Activated naive CD4-positive, alpha-beta T cell treated with anti-CD3 and anti-CD28 coated beads, Interleukin-2, amount 50 U/mL, for 24 hours (primary cell): ENCODE results near the gene NRG3.

Source experiments
- H3K27ac Mint-ChIP-seq: one replicate; pipeline ENCODE4 v1.8.0; 2021; ENCODE audit warnings: mild to moderate bottlenecking, mixed read lengths
- H3K27me3 Mint-ChIP-seq: one replicate; pipeline ENCODE4 v1.8.0; 2021; ENCODE audit warnings: mixed read lengths
- H3K36me3 Mint-ChIP-seq: one replicate; pipeline ENCODE4 v1.8.0; 2021; ENCODE audit warnings: mixed read lengths
- H3K4me1 Mint-ChIP-seq: one replicate; pipeline ENCODE4 v1.8.0; 2021; ENCODE audit warnings: mixed read lengths
- H3K4me3 Mint-ChIP-seq: one replicate; pipeline ENCODE4 v1.8.0; 2021; ENCODE audit warnings: mild to moderate bottlenecking, mixed read lengths
- H3K9me3 Mint-ChIP-seq: one replicate; pipeline ENCODE4 v1.8.0; 2021; ENCODE audit warnings: mixed read lengths

The NRG3 gene

DNA sequence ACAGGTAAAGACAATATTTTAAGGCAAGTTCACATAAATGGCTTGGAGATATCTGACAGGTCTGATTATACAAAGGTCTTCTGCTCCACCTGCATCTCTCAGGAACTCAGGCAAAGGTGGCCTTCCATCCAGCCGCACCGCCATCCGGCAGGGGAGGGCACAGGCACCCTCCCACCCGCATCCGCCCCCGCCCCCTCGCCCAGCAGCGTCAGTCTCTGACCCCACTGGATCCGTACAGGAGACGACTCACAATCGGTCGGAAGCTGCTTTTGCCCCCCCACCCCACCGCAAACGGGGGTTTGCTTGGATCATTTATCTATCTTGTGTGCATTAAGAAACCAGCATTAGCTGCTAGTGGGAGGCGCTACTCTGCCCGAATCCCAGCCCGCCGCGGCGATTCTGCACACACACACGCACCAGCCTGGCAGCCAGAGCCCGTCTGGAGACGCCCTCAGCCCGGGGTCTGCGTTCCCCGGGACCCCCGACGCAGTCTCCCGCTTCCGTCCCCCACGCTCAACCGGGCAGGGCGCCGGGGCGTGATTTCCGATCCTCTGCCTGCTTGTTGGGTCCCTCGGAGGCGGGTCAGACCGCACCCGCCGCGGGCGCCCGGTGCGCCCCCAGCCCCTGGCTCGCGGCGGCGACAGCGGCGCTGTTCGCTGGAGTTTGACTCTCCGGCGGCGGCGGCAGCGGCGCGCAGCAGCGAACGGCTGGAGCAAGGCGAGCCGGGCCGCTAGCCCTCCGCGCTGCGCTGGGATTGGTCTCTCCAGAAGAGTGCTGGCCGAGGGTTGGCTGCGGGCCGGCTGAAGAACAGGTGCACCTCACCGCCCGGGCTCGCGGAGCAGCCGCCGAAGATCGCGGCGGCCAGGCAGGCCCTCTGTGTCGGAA, 820 bp upstream of the NRG3 start:
- Mint-ChIP-seq H3K27me3 (peaks cover 49% of the 10 kb centered on the region), H3K9me3 (peaks cover 6% of the 10 kb centered on the region), H3K4me1 (peaks cover 16% of the 10 kb centered on the region), H3K4me3 (peak overlapping the region; percentile 42), H3K36me3 (peaks cover 2% of the 10 kb centered on the region), H3K27ac (no peak overlapping the region)

DNA sequence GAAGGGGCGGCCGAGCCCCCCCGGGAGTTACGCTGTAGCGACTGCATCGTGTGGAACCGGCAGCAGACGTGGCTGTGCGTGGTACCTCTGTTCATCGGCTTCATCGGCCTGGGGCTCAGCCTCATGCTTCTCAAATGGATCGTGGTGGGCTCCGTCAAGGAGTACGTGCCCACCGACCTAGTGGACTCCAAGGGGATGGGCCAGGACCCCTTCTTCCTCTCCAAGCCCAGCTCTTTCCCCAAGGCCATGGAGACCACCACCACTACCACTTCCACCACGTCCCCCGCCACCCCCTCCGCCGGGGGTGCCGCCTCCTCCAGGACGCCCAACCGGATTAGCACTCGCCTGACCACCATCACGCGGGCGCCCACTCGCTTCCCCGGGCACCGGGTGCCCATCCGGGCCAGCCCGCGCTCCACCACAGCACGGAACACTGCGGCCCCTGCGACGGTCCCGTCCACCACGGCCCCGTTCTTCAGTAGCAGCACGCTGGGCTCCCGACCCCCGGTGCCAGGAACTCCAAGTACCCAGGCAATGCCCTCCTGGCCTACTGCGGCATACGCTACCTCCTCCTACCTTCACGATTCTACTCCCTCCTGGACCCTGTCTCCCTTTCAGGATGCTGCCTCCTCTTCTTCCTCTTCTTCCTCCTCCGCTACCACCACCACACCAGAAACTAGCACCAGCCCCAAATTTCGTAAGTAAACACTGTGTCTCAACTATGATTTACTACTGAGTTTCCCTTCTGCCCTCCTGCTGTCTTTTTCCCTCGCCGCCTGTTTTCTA, 666 bp downstream of the NRG3 start:
- Mint-ChIP-seq H3K27ac (no peak overlapping the region), H3K4me3 (peak overlapping the region; percentile 84), H3K9me3 (peaks cover 6% of the 10 kb centered on the region), H3K27me3 (peaks cover 49% of the 10 kb centered on the region), H3K36me3 (peaks cover 2% of the 10 kb centered on the region), H3K4me1 (peaks cover 16% of the 10 kb centered on the region)

DNA sequence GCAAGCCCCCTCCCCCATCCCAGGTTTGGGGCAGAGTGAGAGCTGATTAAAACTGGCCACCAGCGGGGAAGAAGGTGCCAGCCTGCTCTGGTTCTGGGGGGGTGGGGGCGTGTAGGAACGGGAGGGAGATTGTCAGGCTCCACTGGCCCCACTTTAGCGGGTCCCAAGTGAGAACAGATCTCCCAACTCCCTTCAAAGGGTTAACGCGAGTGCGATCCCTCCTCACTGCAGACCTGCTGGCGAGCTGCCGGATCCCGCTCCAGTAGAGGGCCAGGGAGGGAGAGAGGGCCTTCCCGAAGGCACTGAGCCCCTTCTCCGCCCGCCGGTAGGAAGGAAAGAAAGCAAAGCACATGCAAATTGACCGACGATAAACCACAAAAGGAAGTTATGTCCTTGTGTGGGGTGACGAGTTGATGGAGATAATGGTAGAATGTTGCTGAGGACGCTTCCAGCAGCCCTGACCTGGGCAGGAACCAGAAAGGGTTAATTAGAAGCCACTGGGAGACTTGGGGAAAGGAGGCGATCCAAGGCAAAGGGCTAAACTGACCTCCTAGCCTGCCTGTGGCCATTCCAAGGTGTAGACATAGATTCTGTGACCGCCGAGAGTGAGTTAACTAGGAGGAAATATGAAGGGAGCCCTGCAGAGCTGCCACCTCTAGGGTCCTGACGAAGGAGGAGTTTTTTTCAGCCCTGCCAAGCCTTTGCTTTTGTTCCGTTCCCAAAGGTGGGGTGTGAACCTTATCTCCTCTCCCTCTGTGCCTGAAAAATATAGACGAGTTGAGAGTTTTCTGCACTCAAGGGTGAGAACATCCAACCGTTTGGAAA, 1.5 kb downstream of the NRG3 start:
- Mint-ChIP-seq H3K27ac (no peak overlapping the region), H3K9me3 (peaks cover 6% of the 10 kb centered on the region), H3K4me1 (peaks cover 16% of the 10 kb centered on the region), H3K27me3 (peaks cover 47% of the 10 kb centered on the region), H3K4me3 (peak overlapping the region; percentile 84), H3K36me3 (peaks cover 2% of the 10 kb centered on the region)

DNA sequence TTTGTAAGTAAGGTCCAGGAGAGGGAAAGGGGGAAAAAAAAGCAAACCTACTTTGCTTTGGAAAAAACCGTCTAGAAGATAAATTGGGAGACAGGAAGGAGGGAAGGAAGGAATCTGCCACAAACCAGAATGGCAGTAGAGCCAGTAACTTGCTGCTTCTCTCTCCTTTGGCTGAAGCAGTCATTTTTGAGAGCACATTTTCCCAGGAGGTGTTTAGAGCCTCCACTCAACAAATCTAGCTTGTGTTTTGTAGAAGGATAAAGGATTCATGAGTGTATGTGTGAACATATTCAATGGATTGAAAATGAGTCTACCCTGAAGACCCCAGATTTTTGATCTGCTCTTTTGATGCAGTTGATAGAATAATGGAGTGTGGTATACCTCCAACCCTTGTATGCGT, 2.6 kb downstream of the NRG3 start:
- Mint-ChIP-seq H3K9me3 (peaks cover 6% of the 10 kb centered on the region), H3K27ac (no peak overlapping the region), H3K4me1 (peaks cover 16% of the 10 kb centered on the region), H3K36me3 (peaks cover 2% of the 10 kb centered on the region), H3K27me3 (peaks cover 42% of the 10 kb centered on the region), H3K4me3 (no peak overlapping the region)

DNA sequence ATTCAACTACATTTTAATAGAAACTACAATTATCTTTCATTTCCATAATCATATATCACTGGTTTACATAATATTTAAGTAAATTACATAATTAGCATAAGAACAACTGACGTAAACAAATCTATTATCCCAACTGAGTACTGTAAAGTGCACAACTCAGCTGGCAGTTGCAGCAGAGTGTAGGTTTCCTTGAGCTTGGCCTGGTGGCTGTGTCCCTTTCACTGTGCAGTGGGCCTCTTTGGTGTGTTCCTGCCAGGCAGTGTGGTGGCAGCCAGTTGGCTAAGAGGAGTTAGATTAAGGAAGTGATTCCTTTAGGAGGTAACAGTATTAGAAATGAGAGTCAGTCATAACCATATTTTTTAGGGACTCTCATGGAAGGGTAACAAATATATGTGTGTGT, 7.0 kb downstream of the NRG3 start:
- no peak overlapping the region for H3K27ac Mint-ChIP-seq
- peaks cover 6% of the 10 kb centered on the region for H3K9me3 Mint-ChIP-seq
- H3K27me3 Mint-ChIP-seq, result peaks cover 37% of the 10 kb centered on the region
- H3K4me1 Mint-ChIP-seq, result peaks cover 3% of the 10 kb centered on the region
- H3K4me3 Mint-ChIP-seq, result no peak overlapping the region
- H3K36me3 Mint-ChIP-seq, result no peaks in the 10 kb centered on the region

DNA sequence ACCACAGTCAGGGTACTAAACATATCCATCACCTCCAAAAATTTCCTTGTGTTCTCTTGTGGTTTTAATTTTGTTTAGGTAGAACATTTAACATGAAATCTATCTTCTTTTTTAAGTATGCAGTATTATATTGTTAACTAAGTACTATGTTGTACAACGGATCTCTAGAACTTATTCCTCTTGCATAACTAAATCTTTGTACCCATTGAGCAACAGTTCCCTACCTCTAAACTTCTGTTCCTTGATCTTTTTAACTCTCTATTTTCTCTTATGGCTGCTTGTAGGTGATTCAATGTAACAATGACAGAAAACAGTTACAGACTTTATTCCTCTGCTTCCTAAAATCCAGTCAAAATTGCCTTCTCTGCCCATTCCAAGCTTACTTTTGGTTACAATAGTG, 9.9 kb downstream of the NRG3 start:
- Mint-ChIP-seq H3K36me3 (no peaks in the 10 kb centered on the region), H3K9me3 (no peaks in the 10 kb centered on the region), H3K27ac (no peak overlapping the region), H3K27me3 (peaks cover 20% of the 10 kb centered on the region), H3K4me1 (no peaks in the 10 kb centered on the region), H3K4me3 (no peak overlapping the region)

DNA sequence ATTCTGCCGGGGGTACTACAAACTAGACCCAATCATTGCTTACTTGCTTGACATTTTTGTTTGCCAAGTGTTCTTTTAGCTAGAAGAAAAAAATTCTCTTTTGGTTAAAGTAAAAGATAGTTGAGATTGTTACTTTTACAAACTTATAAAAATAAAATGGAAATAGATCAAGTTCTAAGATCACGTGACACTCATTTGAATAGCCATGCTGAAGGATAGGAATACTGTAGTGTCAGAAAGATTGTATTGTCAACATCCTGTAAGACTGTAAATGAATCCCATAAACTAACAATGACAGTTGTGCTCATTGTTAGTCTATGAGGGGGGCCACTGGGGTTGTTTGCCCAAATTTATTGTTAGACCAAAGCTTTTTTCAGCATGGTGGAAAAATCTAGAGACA, 10.5 kb downstream of the NRG3 start:
- H3K36me3 Mint-ChIP-seq, result no peaks in the 10 kb centered on the region

DNA sequence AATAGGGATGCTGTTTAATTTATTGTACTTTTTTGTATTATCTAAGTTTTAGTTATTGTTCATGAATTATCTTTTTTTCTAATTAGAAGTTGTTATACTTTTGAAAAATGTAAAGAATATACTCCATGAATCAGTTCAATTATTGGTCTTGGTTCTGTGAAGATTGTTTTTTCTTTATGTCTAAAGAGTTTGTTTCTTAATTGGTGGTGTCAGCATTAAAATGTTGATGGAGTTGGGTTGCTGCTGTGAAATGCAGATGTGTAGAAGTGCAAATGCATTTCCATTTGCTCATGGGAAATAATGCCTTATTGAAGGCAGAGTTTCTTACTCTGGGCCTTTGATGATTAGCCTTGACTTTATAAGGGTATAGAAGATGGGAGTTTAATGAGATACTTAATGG, 11.9 kb downstream of the NRG3 start:
- Mint-ChIP-seq H3K27ac (no peak overlapping the region), H3K9me3 (no peaks in the 10 kb centered on the region), H3K4me1 (no peaks in the 10 kb centered on the region), H3K36me3 (no peaks in the 10 kb centered on the region), H3K27me3 (peaks cover 15% of the 10 kb centered on the region), H3K4me3 (no peak overlapping the region)

More for the DNA sequence above, 10.5 kb downstream of the NRG3 start:
- peaks cover 20% of the 10 kb centered on the region for H3K27me3 Mint-ChIP-seq
- no peak overlapping the region for H3K4me3 Mint-ChIP-seq
- no peaks in the 10 kb centered on the region for H3K9me3 Mint-ChIP-seq
- H3K27ac Mint-ChIP-seq, result no peak overlapping the region
- no peaks in the 10 kb centered on the region for H3K4me1 Mint-ChIP-seq

DNA sequence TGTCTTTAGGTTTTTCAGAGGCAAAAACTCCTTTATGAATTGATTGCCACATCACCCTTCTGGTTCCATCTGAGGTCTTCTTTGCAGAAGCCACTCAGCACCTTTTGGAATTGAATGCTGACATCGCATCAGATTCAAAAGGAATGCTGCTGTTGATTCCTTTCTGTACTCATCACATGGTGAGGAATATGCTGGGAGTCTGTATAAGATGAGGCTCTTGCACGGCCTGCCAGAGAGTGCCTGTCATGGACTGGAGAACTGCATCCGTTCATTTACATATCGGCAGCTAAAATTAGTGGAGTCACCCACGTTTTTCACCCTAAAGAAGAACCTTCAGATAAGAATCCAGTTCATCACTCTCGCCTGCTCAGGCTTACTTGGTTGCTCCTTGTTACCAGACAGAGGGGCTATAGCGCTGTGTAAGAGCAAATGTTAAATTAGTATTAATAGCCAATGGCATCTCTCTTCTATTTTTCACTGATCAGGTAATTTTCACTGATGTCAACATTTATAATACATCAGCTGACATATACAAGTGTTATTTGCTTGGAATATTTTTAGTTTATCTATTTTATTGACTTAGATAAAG, 14.3 kb downstream of the NRG3 start:
- H3K36me3 Mint-ChIP-seq, result no peaks in the 10 kb centered on the region
- H3K27ac Mint-ChIP-seq, result no peak overlapping the region
- no peaks in the 10 kb centered on the region for H3K9me3 Mint-ChIP-seq
- H3K4me1 Mint-ChIP-seq, result no peaks in the 10 kb centered on the region
- peaks cover 10% of the 10 kb centered on the region for H3K27me3 Mint-ChIP-seq
- H3K4me3 Mint-ChIP-seq, result no peak overlapping the region

DNA sequence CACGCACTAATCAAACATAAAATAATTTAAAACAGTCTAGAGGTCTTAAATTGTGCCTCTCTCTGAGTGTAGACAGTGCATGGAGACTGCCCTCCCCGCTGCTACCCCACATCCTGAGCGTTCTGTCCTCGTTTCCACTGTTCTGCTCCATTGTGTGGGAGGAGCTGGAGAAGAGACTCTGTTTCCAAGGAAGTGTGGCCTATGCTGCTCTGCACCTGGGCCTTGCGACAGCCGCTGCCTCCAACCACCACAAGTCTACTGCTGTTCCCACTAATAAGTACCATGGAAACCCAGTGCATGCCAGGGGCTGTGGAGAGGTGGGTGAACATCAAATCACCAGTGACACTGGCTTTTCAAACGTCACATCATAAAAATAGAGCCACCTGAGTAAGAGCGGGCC, 19.6 kb downstream of the NRG3 start:
- no peak overlapping the region for H3K4me3 Mint-ChIP-seq
- no peak overlapping the region for H3K27ac Mint-ChIP-seq
- H3K36me3 Mint-ChIP-seq, result no peaks in the 10 kb centered on the region
- no peaks in the 10 kb centered on the region for H3K9me3 Mint-ChIP-seq
- H3K27me3 Mint-ChIP-seq, result peaks cover 2% of the 10 kb centered on the region
- no peaks in the 10 kb centered on the region for H3K4me1 Mint-ChIP-seq

DNA sequence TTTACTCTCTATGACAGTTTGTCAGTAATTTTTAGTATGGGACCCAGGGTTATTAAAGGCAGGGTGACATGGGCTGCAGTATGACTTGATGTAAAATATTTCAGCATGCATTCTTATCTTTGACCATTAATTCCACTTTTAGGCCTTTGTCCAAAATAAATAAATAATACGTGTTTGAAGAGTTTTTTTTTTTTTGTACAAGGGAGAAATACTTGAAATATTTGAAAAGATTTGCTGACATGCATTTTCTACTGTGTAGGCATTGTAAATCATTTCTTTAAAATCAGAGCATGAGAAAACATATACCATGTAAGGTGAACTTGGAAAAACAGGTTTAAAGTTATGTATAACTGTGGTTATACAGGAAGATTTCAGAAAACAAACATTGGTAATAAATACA, 23.5 kb downstream of the NRG3 start:
- no peaks in the 10 kb centered on the region for H3K27me3 Mint-ChIP-seq
- no peaks in the 10 kb centered on the region for H3K9me3 Mint-ChIP-seq
- H3K4me3 Mint-ChIP-seq, result no peak overlapping the region
- no peak overlapping the region for H3K27ac Mint-ChIP-seq
- H3K36me3 Mint-ChIP-seq, result no peaks in the 10 kb centered on the region
- no peaks in the 10 kb centered on the region for H3K4me1 Mint-ChIP-seq

DNA sequence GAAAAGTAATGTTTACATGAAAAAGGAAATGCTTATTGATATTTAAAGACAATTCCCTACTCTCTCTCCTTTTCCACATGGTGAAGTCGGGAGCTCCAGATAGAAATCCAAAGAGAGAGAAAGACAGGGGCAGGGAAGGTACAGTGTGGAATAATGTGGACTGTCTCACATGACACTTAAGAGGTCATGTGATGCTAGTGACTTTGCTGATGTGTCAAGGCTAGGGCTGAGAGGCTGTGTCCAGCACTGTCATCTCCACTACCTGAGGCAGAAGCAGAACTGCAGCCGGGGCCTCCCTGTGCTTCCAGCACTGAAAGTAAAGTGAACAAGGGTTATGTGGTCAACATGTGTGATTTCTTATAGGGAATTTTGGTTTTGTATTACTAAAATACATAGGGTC, 26.0 kb downstream of the NRG3 start:
- Mint-ChIP-seq H3K4me1 (no peaks in the 10 kb centered on the region), H3K27ac (no peak overlapping the region), H3K27me3 (peaks cover 3% of the 10 kb centered on the region), H3K36me3 (no peaks in the 10 kb centered on the region), H3K4me3 (no peak overlapping the region), H3K9me3 (no peaks in the 10 kb centered on the region)

DNA sequence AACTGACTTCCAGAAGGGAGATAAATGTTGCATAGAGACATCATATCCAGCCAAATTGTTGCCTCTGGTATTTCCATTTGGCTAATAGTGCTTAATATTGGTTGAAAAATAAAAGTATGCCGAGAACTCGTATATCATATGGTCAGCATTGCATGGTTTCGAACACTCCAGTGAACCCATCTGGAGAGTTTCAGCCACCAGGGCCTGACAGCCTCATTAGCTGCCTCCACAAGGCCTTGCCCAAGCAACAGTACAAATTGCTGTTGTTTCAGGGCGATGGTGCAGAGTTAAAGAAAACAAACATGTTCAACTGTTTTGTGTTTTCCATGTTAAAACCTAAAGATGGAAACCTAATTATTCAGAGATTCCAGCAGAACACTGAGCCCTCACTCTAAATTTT, 28.5 kb downstream of the NRG3 start:
- Mint-ChIP-seq H3K4me1 (no peaks in the 10 kb centered on the region), H3K36me3 (no peaks in the 10 kb centered on the region), H3K9me3 (no peaks in the 10 kb centered on the region), H3K4me3 (no peak overlapping the region), H3K27me3 (peaks cover 3% of the 10 kb centered on the region), H3K27ac (no peak overlapping the region)

DNA sequence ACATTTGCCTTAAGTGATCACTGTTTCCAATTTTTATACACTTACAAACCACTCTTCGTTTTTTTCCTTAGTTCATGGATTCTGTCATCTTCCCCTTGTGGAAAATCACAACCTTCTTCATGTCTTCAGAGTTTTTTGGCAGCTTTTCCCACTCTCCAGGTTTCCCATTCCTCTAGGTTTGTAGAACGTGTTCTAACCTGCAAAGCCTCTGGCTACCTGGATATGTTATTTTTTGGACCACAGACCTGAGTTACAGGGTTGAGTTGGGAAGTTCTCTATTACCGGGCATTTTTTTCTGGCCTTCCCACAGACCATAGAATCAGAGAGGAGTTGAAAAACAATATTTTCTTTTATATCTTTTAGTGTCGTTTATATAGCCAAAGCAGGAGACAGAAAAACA, 30.2 kb downstream of the NRG3 start:
- Mint-ChIP-seq H3K27ac (no peak overlapping the region), H3K27me3 (peaks cover 3% of the 10 kb centered on the region), H3K9me3 (no peaks in the 10 kb centered on the region), H3K4me3 (no peak overlapping the region), H3K36me3 (no peaks in the 10 kb centered on the region), H3K4me1 (no peaks in the 10 kb centered on the region)

DNA sequence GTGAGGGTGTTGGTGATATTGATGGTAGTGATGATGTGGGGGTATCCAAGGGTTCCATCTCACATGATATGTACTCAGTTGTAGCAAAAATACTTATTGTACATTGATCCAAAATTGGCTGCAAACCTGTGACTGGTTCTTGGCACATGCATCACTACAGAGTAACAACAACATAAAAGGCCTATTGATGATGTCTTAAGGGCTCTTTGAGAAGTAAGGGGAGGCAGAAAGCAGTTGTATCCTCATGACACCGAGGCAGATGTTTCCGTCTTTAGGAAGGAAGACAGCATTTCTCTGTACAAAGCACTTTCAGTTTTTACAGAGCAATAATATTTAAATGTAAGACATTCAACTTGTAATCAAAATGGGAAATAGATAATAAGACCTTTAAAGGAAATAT, 34.5 kb downstream of the NRG3 start:
- Mint-ChIP-seq H3K27ac (peak overlapping the region; percentile 32), H3K4me3 (no peak overlapping the region), H3K36me3 (no peaks in the 10 kb centered on the region), H3K27me3 (peaks cover 3% of the 10 kb centered on the region), H3K9me3 (no peaks in the 10 kb centered on the region), H3K4me1 (no peaks in the 10 kb centered on the region)
